HG02981 (cell line): ENCODE measurements around the gene DMXL1.

Source experiments
- ATAC-seq: cut with Tn5 transposase; IDR thresholded peaks from one replicate; pipeline ENCODE4 v1.9.1; 2021; ENCODE audit warnings: mild to moderate bottlenecking, moderate library complexity; ENCODE audit not compliant: unreplicated experiment

The DMXL1 gene, protein sequence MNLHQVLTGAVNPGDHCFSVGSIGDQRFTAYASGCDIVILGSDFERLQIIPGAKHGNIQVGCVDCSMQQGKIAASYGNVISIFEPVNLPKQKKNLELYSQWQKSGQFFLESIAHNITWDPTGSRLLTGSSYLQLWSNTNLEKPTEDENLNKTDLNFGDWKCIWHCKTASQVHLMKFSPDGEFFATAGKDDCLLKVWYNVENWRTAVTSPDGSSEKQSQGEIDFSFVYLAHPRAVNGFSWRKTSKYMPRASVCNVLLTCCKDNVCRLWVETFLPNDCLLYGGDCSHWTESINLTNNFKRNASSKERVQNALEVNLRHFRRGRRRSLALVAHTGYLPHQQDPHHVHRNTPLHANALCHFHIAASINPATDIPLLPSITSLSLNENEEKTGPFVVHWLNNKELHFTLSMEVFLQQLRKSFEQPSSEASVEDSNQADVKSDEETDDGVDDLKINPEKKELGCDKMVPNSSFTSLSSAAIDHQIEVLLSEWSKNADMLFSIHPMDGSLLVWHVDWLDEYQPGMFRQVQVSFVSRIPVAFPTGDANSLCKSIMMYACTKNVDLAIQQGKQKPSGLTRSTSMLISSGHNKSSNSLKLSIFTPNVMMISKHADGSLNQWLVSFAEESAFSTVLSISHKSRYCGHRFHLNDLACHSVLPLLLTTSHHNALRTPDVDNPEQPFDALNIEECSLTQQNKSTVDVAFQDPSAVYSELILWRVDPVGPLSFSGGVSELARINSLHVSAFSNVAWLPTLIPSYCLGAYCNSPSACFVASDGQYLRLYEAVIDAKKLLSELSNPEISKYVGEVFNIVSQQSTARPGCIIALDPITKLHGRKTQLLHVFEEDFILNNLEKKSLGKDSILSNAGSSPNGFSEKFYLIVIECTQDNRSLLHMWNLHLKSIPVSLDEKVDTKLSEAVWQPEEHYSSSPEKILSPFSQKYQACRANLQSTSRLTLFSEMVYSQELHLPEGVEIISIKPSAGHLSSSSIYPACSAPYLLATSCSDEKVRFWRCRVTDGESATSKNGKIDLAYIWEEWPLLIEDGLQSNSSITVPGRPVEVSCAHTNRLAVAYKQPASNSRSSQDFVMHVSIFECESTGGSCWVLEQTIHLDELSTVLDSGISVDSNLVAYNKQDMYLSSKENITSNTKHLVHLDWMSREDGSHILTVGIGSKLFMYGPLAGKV (N-terminal part only)

DNA sequence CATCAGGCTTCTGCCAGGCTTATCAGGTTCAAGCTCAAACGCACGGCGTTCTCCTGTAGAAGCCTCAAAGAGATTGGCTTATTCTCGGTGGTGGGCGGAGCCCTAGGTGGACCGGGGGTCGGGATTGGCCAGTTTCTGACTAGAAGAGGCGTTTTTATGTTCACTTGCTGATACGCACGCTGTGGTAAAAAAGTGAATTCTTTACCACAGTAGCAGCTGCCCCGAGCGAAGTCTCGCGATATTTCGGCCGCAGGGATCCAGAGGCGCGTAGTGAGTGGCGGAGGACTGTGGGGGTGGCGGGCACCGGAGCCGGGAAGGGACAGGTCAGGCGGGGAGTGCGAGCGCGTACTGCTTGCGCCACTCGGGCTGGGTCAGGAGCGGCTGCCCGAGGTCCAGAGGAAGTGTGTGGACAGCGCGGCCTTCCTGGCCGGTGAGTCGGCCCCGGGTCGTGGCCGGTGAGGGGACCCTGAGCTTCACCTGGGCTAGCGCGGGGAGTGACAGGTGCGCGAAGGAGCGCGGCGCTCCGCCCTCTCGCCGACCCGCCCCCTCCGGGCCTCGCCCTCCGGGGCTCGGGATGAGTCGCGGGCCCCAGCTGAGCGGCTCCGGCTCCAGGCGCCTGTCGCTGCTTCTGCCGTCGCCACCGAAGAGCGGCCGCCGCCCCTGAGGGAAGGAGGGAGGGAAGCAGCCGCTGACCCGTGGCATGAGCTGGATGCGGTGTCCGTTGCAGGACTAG, at the start of gene DMXL1:
Gene DMXL1, plus strand, starts transcription at position 260 of the 733 bp plus-strand sequence. CDS start 483 bp downstream, outside the sequence.
- peak; percentile 80 for ATAC-seq

DNA sequence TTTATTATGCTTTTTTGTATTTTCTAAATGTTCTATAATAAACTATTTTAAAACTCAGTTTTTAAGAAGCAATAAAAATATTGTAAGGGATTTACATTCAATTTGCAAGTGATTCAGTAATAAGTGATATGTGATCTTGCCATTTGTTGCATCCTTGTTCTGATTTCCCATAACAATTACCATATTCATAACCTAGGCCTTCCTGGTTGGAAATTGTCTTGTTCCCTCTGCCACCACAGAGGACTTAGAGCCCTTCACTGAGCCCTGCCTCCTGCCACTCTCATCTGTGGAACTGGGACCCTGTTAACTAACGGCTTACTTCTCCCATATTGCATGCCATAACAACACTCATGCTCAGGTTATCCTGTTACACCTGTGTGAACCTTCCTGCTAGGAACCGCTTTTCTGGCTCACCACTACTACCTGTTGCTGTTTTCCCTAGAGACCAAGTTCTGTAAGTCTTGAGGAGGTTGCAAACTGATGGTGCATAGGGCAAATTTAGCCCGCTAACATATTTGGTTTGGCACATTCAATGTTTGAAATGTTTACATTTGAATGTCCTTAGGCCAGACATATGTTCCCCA, 49.6 kb upstream of the DMXL1 start:
- no peak for ATAC-seq

DNA sequence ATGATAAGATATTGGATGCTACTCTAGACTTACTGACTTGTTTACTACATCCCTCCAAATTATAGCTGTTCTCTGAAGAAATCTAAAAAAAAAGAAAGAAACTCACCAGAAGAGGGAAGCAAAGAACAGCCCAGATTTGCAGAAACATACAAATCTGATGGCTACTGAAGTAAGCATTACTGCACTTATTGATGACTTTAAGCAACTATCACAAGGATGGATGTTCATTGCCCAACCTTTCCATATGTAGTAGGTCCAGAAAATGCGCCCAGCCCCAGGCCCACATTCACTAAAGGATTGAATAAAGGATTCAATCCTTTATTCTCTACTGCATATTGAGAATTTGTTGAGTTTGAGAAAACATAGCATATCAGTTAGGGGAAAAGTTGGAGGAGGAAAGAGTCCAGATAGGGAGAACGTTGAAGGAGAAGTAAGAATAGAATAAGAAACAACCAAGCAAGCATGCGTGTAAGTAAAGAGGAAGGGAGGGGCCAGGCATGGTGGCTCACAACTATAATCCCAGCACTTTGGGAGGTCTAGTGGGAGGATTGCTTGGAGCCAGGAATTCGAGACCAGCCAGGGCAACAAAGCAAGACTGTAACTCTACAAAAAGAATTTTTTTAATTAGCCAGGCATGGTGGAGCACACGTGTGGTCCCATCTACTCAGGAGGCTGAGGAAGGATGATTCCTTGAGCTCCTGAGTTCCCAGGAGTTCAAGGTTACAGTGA, 48.7 kb upstream of the DMXL1 start:
- ATAC-seq: peak; percentile 50

- no peak for ATAC-seq
Observed at GRCh38 chr5:119022773-119023172, 48.1 kb upstream of the DMXL1 start.

GRCh38 chr5:119028575-119028974, 42.3 kb upstream of the DMXL1 start:
- no peak for ATAC-seq

DNA sequence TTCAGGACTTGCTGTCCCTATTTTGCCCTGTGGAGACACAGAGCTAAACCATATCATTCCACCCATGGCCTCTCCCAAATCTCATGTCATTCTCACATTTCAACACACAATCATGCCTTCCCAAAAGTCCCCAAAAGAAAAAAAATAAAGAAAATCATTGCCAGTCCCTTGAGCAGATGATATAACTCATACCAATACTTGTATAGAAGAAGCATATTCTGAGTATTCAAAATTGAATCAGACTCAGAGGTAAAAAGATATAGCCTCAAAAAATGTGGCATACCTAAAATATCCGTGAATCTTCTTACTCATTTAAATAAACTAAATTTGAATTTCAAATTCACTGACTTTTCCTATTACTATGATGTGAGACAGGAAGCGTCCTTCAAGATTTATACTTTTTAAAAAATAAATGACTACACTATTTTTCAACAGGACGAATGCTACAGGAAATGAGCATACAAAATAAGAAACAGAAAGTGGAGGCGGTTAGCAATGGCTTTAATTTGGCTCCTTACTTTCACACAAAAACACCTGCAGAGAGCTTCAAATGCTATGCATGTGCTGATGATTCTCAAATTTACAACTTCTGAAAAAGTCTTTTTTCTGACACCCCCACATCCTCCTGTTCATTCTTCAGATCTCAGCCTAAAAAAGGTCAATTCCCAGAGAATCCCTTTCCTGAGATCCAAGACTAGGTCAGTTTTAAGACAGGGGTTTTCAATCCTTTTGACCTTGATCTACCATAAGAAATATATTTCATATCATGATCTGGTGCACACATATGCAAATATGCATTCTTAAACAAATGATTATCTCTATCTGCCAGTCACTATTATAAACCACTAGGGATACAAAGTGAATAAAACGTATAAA, 39.6 kb upstream of the DMXL1 start:
- ATAC-seq: peak; percentile 64

DNA sequence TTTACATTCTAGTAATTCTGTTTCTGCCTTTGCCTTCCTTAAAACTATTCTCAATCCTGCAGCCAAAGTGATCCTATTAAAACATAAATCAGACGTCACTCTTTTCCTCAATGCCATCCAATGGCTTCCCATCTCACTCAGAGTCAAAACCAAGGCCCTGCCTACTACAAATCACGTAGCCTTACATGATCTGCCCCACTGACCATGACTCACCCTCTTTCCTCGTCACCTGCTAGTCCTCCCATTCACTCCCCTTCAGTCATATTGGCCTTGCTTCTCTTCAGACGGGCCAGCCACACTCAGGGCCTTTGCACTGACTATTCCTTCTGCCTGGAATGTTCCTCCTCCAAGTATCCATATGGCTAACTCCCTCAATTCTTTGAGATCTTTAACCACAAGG, 39.0 kb upstream of the DMXL1 start:
- peak; percentile 63 for ATAC-seq

DNA sequence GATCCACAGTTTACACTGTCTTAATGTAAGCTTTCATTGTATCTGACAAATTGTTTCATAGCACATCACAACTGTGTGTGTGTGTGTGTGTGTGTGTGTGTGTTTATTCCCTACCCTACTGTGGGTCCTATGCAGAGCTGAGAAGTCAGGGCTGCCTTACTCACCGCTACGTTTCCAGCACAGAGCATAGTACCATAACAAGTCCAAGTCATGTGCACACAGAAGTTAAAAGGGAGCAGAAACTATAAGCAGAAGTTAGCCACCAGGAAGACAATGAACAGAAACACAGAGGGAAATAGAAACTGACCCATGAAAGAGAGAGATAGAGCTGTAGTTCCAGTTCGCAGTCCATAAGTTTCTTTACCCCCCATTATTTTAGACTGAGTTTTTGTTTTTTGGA, 38.2 kb upstream of the DMXL1 start:
- ATAC-seq: no peak

GRCh38 chr5:119033135-119033534, 37.8 kb upstream of the DMXL1 start:
- no peak for ATAC-seq

DNA sequence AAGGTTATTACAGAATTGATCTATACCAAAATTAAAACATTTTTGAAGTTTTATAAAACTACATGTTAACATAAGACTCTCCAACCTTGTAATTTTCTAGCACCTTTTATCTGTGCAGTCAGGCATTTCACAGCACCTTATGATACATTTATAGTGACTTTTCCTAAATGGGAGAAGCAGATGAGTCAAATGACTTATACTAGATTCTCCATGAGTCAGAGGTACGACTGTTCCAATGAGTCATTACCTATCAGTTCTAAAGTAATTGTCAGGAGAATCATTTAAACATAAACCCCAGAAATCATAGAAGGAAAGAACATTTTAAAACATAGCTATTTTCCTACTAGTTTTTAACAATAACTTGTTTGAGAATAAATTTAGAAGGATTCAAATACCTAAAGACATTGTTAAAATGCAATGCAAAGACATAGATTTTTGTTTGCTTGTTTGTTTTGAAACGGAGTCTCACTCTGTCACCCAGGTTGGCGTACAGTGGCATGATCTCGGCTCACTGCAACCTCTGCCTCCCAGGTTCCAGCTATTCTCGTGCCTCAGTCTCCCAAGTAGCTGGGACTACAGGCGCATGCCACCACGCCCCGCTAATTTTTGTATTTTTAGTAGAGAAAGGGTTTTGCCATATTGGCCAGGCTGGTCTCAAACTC, 34.7 kb upstream of the DMXL1 start:
- no peak for ATAC-seq

DNA sequence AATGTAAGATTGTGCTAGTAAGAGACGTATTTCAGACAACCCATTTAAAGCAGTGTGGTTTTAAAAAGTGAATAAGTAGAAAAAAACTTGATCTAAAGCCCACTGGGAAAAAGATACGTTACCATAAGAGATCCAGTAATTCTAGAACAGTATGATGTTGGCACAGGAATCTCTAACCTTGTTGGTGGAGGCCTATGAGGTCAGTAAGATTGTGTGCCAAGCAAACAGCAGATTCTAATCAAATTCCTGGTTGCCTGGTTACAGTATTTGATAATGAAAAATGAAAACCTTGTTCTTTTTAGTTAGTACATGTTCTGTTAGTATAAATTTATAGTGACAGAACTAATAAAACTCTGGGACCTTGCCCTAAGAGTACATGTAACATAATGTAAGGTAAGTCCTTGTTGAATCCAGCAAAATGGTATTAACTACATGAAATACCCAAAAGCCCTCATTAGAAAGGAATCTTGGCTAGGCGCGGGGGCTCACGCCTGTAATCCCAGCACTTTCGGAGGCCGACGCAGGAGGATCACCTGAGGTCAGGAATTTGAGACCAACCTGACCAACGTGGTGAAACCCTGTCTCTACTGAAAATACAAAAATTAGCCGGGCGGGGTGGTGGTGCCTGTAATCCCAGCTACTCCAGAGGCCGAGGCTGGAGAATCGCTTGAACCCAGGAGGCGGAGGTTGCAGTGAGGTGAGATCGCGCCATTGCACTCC, 33.2 kb upstream of the DMXL1 start:
- no peak for ATAC-seq

- ATAC-seq: no peak
Observed at GRCh38 chr5:119048246-119048645, 22.6 kb upstream of the DMXL1 start.

DNA sequence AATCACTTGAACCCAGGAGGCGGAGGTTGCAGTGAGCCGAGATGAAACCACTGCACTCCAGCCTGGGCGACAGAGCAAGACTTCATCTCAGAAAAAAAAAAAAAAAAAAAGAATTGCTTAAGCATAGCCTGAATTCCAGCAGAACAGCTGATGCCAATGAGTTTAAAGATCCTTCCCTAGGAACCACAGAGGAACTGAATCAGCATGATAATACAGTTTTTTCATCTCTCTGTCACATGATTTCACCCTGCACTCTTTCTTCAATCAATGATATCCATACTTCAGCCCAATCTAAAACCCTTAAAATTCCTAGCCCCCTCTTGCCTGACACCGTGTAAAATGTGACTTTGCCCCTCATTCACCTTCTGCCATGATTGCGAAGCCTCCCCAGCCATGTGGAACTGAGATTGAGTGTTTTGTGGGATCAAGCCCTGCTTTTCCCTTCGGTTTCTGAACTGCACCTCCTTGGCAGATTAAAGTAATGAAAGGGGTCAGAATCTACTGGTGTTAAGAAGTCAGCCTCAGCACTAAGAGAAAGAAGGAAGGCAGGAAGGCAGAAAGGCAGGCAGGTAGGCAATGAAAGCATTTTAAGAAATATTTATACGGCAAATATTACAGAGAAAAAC, 20.9 kb upstream of the DMXL1 start:
- no peak for ATAC-seq

DNA sequence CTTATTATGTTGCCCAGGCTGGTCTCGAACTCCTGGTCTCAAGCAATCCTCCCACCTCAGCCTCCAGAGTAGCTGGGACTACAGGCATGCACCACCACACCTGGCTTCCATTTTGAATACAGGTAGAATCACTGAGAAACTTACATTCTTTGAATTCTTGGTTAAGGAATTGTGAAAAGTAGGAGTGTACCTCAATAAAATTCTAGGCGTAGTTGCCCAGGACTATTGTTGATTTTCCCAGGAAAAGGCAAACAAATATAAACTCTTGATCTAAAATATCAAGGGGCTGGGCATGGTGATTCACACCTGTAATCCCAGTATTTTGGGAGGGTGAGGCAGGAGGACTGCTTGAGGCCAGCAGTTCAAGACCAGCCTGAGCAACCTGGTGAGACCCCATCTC, 16.8 kb upstream of the DMXL1 start:
- no peak for ATAC-seq

DNA sequence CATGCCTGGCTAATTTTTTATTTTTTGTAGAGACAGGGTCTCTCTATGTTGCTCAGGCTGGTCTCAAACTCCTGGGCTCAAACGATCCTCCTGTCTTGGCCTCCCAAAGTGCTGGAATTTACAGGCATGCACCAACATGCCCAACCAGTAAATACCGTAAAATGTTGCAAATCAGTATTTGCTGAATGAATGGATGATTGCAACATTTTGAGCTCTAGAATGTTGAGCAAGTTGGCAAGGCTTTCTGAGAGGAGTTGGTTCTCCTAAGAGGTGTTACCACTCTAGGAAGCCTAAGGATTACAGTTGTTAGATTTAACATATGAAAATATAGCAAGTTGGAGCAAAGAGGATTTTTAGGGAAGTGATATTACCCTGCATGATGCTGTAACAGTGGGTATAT, 15.6 kb upstream of the DMXL1 start:
- ATAC-seq: no peak

DNA sequence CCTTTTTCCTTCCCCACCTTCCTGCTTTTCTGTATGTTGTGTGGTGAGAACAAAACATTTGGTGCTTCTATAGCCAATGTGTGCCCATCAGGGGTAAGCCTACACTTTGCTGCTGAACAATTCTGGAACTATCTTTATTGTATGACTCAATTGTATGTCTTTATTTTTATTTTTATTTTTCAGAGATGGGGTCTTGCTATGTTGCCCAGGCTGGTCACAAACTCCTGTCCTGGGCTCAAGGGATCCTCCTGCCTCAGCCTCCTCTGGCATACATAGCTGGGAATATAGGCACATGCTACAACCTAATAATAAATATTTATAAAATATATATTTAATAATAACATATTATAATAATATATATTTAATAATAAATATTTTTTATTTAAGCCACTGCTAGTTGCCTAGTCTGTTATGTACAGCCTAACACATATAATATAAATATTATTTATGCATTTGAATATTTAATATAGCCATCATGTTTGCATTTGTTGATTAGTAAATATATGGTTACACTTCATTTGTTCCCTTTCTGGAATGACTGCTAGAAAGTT, 11.8 kb upstream of the DMXL1 start:
- no peak for ATAC-seq
